GM12892 (cell line): Measurements from ENCODE around the gene NIT2.

ENCODE experiments used
- POLR2A ChIP-seq: IDR thresholded peaks from 2 replicates; pipeline ENCODE4 v1.6.1; 2011; ENCODE audit warnings: low read depth, low read length, control low read depth
- POLR2AphosphoS5 ChIP-seq: IDR thresholded peaks from 2 replicates; pipeline ENCODE4 v1.6.1; 2011; ENCODE audit warnings: low read depth, low read length, control low read depth
- TAF1 ChIP-seq: IDR thresholded peaks from 2 replicates; pipeline ENCODE4 v1.6.1; 2011; ENCODE audit warnings: low read depth, mild to moderate bottlenecking, control low read depth, low read length, borderline replicate concordance

DNA sequence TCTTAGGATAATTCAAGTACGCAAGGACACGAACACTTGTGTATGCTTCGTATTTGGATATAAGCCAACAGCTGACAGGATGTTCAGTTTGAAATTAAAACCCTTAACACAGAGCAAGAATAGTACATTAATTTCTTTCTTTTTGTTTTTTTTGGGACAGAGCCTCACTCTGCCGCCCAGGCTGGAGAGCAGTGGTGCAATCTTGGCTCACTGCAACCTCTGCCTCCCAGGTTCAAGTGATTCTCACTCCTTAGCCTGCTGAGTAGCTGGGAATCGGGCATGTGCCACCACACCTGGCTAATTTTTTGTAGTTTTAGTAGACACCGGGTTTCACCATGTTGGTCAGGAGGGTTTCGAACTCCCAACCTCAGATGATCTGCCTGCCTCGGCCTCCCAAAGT, 33.9 kb downstream of the NIT2 start:
- no peak for TF ChIP-seq POLR2AphosphoS5
- no peak for TF ChIP-seq POLR2A
- no peak for TF ChIP-seq TAF1
